ENCODE results near the gene MRPL19.

DNA sequence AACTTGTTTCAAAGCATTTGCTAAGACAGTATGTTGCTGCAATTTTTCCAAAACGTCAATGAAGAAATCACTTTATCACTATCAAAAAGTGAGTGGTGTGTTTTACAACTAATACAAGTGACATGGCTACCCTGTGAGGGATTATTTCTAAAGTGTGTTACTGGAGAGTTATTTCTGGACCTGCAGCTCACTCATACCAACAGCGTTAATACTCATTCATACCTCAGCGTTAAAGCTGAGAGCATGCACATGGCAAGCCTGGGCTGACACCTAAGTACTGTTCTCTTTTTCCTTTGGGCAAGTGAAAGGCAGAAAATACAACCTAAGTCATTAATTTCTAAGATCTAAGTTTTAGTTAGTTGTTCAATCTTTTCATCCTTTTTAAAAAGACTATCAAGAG, 13.0 kb upstream of the MRPL19 start:
- TF ChIP-seq CTCF (IDR thresholded peaks at IDR 0.05; ENCODE audit: insufficient read depth, low read length) (no peak), POLR2AphosphoS5 (IDR thresholded peaks at IDR 0.05; ENCODE audit: low read depth) (no peak)
